ENCODE results near the gene VSIG8.

The VSIG8 gene

GRCh38 chr1:159835356-159835755 lies 27.1 kb downstream of the VSIG8 start:
- H3K4me3 ChIP-seq (replicated peaks in 1 of 2; ENCODE audit: low read depth in 2 of 2, low read length in 2 of 2) = no peak overlapping the region
- DNase-seq (ENCODE audit: low read depth in 2 of 2) = no peak
- TF ChIP-seq CTCF (IDR thresholded peaks at IDR 0.05; ENCODE audit: low read depth, low read length) = no peak

GRCh38 chr1:159832309-159832708 lies 30.1 kb downstream of the VSIG8 start:
- no peak for TF ChIP-seq CTCF (IDR thresholded peaks at IDR 0.05; ENCODE audit: low read depth, low read length)
- no peak overlapping the region for H3K4me3 ChIP-seq (replicated peaks in 1 of 2; ENCODE audit: low read depth in 2 of 2, low read length in 2 of 2)
- no peak for DNase-seq (ENCODE audit: low read depth in 2 of 2)

- DNase-seq (ENCODE audit: low read depth in 2 of 2) = no peak
- no peak for TF ChIP-seq CTCF (IDR thresholded peaks at IDR 0.05; ENCODE audit: low read depth, low read length)
- no peak overlapping the region for H3K4me3 ChIP-seq (replicated peaks in 1 of 2; ENCODE audit: low read depth in 2 of 2, low read length in 2 of 2)
Observed at GRCh38 chr1:159831412-159832141, 30.9 kb downstream of the VSIG8 start.

GRCh38 chr1:159830722-159831121 lies 31.7 kb downstream of the VSIG8 start:
- DNase-seq (ENCODE audit: low read depth in 2 of 2) = no peak
- no peak overlapping the region for H3K4me3 ChIP-seq (replicated peaks in 1 of 2; ENCODE audit: low read depth in 2 of 2, low read length in 2 of 2)
- TF ChIP-seq CTCF (IDR thresholded peaks at IDR 0.05; ENCODE audit: low read depth, low read length) = no peak

- no peak overlapping the region for H3K4me3 ChIP-seq (replicated peaks in 1 of 2; ENCODE audit: low read depth in 2 of 2, low read length in 2 of 2)
- peak; percentile 53 to 78 for DNase-seq (ENCODE audit: low read depth in 2 of 2)
Observed at GRCh38 chr1:159829822-159830465, 32.5 kb downstream of the VSIG8 start.

GRCh38 chr1:159829273-159829634 lies 33.2 kb downstream of the VSIG8 start:
- TF ChIP-seq CTCF (IDR thresholded peaks at IDR 0.05; ENCODE audit: low read depth, low read length) = peak; percentile 34
- peak; percentile 10 to 28 for DNase-seq (ENCODE audit: low read depth in 2 of 2)
- no peak overlapping the region for H3K4me3 ChIP-seq (replicated peaks in 1 of 2; ENCODE audit: low read depth in 2 of 2, low read length in 2 of 2)

More at GRCh38 chr1:159829822-159830465, 32.5 kb downstream of the VSIG8 start:
- TF ChIP-seq CTCF (IDR thresholded peaks at IDR 0.05; ENCODE audit: low read depth, low read length) = no peak

Measured in cardiac fibroblast (primary cell).